CD1c-positive myeloid dendritic cell (primary cell): Measurements from ENCODE around the gene ACOXL.

ENCODE experiments used
- DNase-seq: peaks from one replicate; pipeline ENCODE4 v3.0.0-alpha.2; 2016; ENCODE audit errors: extremely low spot score

The ACOXL gene

DNA sequence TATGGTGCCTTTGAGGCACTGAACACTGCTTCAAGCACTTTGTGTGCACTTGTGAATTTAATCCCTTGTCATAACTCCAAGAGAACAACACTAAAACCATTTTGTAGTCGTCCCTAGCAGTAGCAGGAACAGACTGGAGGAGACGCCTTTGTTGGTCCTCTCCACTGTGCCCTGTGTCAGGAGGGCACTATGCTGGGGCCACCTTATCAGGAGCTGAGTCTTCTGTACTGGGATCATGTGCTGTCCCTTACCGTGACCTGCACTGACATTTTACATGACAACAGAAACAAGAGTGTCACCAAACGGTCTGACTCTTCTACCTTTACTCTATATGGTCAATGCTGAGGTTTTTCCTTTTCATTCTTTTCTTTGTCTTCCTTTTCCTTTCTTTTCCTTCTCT, 62.0 kb downstream of the ACOXL start:
- no peak for DNase-seq

DNA sequence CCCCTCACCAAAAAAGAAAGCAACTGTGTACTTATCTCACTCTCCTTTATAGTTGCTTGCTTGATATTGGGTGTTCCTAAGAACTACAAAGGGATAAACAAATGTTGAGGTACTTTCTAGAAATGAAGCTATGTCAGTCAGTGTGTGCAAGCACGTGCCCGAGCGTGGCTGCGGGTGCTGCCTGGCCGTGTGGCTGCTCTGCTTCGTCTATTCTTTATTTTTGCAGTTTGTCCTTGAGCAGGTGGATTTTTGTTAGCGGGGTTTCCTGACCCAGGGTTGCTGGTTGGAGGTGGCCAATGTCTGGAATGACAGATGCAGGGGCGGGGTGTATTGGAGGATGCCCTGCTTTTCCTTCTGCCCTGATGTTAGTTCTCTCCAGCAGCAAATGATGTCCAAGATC, 62.6 kb downstream of the ACOXL start:
- DNase-seq: no peak

DNA sequence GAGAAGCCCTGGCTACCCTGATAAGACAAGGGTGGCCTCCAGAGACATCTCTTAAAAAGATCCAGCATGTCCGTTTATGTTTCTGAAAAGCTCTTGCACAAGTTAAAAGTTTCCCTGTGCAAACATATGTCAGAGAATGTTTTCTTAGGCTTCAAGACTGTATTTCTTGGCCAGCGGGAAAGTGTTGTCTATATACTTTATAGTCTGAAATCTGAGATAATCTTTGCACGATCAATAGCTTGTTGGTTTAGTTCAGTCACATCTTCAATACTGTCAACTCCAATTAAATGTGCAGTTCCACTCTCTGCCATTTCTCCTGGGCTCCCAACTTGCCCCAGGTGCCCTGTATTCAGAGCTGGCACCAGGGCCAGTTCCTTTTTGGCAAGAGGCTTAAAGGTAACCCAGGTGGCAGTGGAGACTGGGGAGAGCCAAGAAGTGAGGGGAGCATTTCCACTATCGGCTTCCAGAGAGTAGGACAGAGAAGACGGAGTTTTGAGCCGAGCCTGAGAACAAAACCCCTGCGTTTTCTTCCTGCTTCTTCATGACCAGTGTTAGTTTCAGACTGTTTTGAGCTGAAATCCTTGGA, 64.4 kb downstream of the ACOXL start:
- no peak for DNase-seq

DNA sequence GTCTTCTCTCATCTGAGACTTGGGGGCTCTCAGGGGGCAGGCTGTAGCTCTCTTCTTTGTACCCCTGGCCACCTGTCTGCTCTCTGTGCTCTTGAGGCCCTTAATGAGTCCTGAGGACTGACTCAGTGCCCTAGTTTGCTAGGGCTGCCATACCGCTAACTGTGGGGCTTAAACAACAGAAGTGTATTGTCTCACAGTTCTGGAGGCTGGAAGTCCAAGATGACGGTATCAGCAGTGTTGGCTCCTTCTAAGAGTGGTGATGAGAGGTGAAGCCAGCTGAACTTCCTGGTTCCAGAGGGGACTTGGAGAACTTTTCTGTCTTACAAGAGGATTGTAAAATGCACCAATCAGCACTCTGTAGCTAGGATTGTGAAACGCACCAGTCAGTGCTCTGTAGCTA, 67.0 kb downstream of the ACOXL start:
- DNase-seq: no peak

DNA sequence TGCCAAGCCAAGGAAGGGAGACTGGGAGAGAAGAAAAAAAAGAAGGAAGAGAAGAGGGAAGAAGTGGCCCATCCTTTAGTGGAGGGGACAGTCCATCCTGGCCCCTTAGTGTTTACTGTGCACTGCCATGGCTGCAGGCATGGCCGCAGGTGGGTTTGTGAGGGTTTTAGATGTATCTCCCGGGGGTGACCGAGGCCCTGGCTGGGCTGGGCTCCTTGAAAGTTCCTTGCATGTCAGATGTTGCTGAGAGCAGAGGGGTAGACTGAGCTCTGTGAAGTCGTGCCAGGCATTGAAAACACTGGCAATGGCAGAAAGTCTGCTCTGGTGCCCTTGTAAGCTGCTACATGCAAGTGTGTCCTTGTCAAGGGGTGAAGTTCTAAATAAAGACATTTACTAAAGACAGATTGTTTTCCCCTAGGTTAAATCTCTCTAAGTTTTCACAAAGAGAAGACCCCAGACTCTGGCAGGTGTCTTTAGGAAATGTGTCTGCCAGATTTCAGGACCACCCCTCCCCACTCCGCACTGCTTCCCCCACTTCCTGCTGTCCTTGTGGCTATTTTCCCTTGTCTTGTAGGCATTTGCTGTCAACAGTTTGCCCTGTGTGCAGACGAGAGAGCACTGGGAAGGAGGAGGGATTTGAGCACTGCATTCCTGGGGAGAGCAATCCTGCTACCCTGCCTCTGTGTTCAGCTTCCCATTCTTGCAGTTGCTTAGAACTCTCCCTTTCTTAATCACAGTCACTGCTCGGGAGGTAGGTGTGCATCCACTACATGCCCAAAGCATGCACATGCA, 68.4 kb downstream of the ACOXL start:
- no peak for DNase-seq

DNA sequence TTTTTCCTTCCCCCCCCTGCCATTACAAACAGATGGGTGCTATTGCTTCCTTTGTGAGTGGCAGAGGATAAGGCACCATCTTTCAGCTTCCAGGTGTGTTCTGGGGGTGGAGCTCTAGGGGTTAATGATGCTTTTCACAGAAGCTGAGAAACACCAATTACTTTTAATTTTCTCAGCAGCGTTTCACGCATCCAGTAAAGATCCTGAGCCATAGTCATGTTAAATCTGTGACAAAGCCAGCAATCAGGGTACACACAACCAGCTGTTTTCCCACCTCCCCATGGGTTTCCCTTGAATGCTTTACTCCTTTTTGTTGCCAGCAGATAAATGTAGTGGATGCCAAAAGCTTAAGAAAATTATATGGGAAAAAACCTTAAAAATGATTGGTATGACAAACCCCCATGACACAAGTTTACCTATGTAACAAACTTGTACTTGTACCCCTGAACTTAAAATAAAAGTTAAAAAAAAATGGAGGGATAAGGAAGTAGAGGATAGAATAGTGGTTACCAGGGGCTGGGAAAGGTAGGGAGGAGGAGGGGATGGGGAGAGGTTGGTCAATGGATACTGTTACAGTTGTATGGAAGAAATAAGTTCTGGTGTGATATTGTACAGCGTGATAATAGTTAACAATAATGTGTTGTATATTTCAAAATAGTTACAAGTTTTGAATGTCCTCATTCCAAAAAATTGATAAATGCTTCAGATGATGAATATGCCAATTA, 70.0 kb downstream of the ACOXL start:
- DNase-seq: no peak

DNA sequence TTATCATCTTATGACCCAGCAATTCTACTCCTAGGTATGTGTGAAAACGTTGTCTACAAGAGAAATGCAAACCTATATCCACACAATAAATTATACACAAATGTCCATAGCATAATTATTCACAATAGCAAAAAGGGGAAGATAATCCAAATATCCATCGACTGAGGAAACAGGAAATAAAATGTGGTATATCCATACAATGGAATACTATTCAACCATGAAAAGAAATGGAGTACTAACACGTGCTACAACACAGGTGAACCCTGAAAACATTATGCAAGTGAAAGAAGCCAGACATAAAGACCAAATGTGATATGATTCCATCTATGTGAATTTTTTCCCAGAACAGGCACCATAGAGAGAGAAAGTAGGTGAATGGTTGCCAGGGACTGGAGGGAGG, 72.1 kb downstream of the ACOXL start:
- DNase-seq: no peak

DNA sequence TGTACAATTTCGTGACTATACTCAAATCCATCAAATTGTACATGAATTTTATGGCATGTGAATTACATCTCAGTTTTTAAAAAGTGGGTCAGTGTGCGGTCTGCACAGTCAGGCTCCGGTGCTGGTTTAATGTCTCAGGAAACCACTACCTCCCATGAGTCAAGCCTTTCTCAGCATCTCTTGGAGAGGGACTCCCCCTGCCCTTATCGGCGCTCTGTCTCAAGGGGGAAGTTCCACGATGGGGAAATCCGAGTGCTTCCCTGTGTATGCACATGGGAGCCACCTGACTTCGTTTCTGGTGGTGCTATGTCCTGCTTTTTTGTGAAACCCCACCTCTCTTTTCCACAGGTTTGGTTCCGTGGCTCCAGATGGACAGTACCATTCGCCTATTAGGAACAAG, 72.5 kb downstream of the ACOXL start:
- peak; percentile 66 for DNase-seq

DNA sequence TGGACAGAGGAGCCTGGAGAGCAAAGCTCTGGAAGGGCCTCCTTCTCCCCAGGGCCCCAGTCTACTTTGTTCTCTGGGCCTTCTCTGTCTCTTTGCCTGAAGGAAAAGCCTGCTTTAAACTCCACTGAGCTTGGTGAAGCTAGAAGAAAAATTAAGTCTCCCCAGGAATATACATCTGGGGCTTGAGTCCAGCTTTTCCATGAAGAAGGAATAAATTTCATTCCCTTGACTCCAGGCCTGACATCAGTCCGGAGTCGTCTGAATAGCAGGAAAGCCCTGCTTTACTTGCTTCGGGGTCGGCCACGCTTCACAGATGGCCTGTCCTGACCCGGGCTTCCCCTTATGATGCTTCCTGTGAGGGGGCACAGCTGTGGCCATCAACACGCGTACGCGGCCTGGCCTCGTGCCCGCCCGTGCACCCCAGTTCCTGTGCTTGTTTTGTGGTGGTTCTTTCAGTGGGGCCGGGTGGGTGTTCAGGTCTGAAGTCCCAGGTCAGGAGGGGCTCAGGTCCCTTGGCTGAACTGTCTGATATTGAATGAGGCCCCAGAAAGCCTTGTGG, 73.6 kb downstream of the ACOXL start:
- peak; percentile 3 for DNase-seq

DNA sequence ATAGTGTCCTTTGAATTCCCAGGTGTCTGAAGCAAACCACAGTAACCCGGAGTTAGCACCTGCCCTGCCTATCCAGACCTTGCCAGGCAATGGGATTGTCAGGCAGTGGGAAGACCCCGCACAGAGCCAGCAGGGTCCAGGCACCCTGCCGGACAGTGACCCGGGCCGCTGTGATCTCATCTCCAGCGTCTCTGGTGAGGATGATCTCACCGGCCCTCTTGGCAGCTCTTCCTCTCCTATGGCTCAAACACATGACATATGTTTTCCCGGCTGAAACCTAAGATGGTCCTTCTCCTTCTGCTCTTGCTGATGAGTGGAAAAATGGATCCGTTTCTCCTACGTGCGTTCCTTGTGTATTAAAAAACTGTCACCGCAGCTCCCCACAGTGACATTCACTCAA, 75.1 kb downstream of the ACOXL start:
- no peak for DNase-seq

DNA sequence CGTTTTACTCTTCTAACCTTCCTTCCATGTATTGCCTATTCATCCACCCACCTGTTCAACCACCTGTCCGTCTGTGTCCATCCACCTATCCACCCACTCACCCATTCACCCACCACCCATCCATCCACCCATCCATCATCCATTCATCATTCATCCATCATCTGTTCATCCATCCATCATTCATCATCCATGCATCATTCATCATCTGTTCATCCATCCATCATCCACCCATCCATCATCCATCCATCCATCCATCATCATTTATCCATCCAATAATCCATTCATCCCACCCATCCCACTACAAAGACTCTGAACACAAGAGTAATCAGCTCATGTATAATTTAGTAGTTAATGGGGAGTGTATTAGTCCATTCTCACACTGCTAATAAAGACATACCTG, 78.0 kb downstream of the ACOXL start:
- DNase-seq: no peak

DNA sequence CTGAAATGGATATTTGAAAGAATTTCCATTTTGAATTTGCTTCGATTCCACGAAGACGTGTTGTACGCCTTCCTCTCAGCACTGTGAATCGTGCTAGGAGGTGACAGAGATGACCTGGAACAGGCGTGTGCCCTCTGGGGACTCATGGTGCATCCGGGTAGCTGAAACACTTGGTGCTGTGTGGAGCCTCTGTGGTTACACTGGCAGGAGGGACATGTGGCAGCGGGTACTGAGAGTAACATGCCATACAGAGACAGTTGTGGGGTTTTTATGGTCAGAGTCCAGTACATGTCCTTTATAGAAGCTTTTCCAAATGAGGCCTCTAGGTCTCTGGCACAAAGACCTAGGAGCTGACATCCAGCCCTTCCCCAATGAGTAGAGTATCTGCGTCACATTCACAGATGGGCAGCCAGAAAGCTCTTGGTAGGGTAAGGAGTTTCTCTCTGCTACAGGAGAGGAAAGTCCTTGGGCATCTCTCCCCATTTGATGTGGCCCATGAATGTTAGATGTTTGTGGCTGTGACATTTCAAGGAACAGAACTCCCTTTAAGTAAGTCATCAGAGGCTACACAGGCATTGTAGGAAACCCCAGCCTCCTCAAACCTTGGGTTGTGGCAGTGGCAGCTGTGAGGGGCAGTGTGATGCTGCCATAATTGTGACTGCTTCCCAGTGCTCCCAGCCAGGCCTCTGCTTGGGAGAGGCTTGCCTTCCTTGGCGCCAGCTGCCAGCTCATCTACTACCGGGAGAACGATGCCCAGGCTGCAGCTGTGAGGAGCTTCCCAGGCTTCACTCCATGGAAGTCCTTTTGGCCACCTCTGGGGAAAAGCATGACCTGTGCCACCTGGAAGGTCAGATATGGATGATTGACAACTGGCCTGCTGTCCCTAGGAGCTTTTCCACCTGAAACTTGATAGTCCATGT, 80.6 kb downstream of the ACOXL start:
- DNase-seq: no peak

DNA sequence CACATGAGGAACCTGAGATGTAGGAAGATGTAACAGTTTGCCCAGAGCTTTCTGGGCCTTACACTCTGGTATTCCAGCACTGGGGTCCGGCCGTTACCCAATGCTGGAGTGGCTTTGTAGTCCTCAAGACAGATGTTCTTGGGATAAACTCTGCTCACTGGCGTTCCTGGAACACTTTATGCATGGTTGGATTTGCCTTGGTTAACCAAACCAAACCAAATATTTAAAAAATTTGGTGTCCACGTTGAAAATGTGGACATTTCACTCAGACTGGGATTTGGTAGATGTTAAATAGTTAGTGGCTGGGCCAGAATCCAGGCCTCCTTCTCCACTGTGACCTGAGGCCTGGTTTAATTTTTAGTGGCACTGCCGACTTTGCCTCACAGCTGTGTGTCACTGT, 81.5 kb downstream of the ACOXL start:
- no peak for DNase-seq

DNA sequence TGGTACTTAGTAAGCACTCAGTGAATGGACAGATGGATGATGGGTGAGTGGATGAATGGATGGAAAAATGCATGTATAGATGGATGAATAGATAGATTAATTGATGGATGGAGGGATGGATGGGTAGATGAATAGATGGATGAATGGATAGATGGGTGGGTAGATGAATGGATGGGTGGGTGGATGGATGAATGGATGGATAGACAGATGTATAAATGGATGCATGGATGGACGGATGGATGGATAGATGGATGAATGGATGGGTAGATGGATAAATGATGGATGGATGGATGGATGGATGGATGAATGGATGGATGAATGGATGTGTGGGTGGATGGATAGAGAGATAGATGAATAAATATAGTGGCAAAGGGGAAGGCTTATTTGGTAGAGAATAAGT, 83.6 kb downstream of the ACOXL start:
- DNase-seq: no peak

DNA sequence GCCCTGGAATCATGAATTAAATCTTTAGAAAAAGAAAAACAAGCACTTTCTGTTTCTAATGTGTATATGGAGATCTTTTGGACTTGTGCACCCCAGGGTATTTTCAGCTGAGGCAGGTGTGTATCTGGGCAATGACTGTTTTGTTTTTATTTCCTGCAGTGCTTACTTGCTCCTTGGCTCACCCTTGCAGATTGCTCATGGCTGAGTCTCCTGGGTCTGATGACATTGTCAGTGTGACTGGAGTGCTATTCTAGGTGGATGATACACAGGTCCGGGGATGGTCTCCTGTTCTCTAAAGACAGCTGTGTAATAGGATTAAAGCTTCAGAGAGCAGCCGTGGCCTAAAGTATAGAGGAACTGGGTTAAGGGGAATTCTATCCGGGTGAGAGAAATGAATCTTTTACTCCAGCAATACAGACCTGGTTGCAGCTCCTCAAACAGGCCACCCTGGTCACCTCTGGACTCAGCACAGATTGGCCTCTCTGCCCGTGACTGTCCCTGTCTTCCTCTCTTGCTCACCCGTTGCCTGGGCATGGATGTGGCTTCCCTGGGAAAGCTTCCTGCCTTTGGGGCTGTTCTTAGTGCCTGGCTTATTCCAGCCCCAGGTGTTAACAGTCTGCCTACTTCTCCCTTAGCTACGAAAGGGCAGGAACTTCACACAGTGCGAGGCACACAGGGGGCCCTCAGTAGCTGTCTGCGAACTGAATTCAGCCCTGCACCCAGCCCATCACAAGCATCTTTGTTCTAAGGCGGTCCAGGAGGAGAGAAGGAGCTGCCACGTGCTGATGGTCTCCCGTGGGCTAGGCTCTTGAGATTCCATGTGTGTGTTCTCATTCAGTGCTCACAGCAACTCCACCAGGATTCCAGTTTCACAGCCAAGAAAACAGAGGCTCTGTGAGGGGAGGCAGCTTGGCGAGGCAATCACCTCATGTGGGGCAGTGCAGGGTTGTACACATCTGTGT, 84.3 kb downstream of the ACOXL start:
- DNase-seq: no peak

DNA sequence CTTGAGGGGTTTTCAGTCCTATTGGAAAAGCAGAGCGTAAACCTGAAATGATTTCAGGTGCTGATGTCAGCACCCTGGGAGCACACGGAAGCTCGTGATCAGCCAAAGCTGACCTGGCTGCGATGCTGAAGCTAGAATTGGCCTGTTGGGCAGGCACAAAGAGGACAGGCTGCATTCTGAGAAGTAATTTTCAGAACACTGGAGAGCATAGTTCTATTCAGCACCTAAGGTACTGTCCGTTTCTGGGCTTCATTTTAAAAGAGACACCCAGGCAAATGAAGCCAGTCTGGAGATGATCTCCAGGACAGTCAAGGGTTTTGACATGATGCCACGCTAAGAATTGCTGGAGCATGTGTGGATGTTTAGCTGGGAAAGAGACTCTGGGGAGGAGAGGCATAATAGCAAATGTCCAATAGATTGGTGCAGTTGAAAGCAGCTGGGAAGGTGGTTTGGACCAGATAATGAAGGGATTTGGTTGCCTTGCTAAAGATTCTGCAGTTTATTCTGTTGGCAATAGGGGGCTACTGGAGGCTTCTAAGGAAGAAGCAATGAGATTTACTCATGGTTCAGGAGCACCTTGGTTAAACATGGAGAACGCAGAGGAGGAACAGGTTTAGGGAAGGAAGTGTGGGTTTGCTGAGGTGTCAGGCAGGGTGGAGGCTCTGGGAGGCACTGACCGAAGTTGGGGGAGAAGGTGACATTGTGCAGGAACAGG, 86.6 kb downstream of the ACOXL start:
- peak; percentile 3 for DNase-seq

DNA sequence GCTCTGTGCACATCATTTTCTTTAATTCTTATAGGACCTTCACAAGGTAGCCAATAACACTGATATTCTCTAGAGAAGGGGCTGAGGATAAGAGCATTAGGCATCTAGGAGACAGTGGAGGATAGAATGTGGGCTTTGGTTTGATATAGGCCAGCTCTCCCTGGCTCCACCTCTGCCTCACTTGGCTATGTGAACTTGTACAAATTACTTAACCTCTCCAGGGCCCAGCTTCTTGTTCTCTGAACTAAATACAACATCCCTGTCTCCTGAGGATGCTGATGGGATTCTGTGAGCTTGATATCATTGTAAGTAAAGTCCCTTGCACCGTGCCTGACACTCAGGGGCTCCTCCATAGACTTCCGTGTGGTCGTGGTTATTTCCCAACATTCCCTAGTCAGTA, 87.3 kb downstream of the ACOXL start:
- no peak for DNase-seq

DNA sequence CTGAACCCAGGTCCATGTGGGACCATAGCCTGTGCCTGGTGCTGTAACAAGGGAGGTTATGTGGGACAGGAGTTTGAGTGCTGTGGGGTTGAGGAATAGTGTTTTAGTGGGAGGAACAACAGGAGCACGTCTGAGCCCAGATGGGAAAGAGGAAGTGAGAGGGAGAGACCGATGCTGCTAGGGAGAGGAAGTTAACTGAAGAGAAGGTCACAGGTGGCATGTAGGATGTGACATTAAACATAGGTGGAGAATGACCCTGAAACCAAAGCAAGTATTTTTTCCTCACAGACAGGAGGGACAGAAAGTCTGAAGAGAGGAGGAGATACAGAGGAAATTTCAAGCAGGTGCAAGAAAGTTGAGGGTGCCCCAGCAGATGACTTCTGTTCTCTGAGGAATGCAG, 87.8 kb downstream of the ACOXL start:
- peak; percentile 52 for DNase-seq

DNA sequence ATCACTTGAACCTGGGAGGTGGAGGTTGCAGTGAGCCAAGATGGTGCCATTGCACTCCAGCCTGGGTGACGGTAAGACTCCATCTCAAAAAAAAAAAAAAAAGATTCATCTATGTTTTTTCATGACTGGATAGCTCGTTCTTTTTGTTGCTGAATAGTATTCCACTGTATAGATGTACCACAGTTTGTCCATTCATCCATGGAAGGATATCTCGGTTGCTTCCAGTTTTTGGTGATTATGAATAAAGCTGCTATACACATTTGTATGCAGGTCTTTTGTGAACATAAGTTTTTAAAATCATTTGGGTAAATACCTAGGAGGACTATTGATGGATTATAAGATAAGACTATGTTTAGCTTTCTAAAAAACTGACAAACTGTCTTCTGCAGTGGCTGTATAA, 90.8 kb downstream of the ACOXL start:
- DNase-seq: no peak

DNA sequence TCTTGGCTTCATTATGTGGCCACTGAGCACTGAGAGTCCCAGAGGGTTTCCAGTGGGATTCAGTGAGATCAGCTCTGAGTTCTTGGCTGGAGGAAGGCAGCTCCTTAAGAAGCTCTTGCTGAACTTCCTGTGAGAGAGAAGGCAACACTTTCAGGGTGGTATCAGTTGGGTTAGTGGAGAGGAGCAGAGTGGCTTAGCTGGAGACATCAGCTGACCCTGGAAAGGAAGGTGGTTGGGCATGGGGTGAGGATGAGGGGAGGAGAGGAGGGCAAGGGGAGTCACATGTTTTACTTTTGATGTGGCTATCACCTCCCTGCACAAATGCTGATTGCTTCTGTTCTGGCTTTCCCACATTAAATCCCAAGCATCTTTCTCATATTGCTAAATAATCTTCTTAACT, 95.1 kb downstream of the ACOXL start:
- no peak for DNase-seq
